Neuronal stem cell (in vitro differentiated cells): Measurements from ENCODE around the gene HRH3.

ENCODE experiments used
- DNase-seq: peaks from one replicate; pipeline ENCODE4 v3.0.0-alpha.2; 2013; ENCODE audit warnings: low spot score
- H2AFZ ChIP-seq: one replicate; pipeline ENCODE4 v1.6.1; 2013; ENCODE audit warnings: mild to moderate bottlenecking, low read length, inconsistent platforms
- H2AK5ac ChIP-seq: 2 replicates; pipeline ENCODE4 v1.6.1; 2013; ENCODE audit warnings: low read depth, mild to moderate bottlenecking, inconsistent platforms, low read length, moderate library complexity, mixed read lengths
- H2BK120ac ChIP-seq: 2 replicates; pipeline ENCODE4 v1.6.1; 2013; ENCODE audit warnings: low read depth, mild to moderate bottlenecking, inconsistent platforms, low read length, moderate library complexity, mixed read lengths
- H2BK12ac ChIP-seq: one replicate; pipeline ENCODE4 v1.6.1; 2013; ENCODE audit warnings: low read length, inconsistent platforms
- H2BK15ac ChIP-seq: 2 replicates; pipeline ENCODE4 v1.6.1; 2013; ENCODE audit warnings: mild to moderate bottlenecking, low read length, inconsistent platforms, mixed read lengths
- H2BK5ac ChIP-seq: one replicate; pipeline ENCODE4 v1.6.1; 2013; ENCODE audit warnings: inconsistent platforms, mild to moderate bottlenecking, low read length, moderate library complexity
- H3K14ac ChIP-seq: one replicate; pipeline ENCODE4 v1.6.1; 2013; ENCODE audit warnings: low read length, inconsistent platforms
- H3K18ac ChIP-seq: 2 replicates; pipeline ENCODE4 v1.6.1; 2013; ENCODE audit warnings: low read length, inconsistent platforms
- H3K23ac ChIP-seq: 2 replicates; pipeline ENCODE4 v1.6.1; 2013; ENCODE audit warnings: low read depth, mild to moderate bottlenecking, mixed read lengths, low read length, inconsistent platforms; ENCODE audit not compliant: poor library complexity
- H3K27ac ChIP-seq: replicated peaks from 3 replicates; pipeline ENCODE4 v1.5.1; 2013; ENCODE audit warnings: low read length, inconsistent platforms
- H3K27me3 ChIP-seq, 3 experiments: 2 replicates each; pipeline ENCODE4 v1.6.1; 2013; ENCODE audit warnings: low read length in 3 of 3, mild to moderate bottlenecking in 2 of 3, inconsistent platforms in 1 of 3, low read depth in 1 of 3, mixed read lengths in 1 of 3, moderate library complexity in 1 of 3; ENCODE audit not compliant: control insufficient read depth in 3 of 3, insufficient read depth in 3 of 3
- H3K36me3 ChIP-seq, 2 donors: replicated peaks in 1 of 2; 2 replicates each; pipeline ENCODE4 v1.6.1; 2013; ENCODE audit warnings: low read length in 2 of 2; ENCODE audit not compliant: control insufficient read depth in 2 of 2, insufficient read depth in 2 of 2
- H3K4ac ChIP-seq: 2 replicates; pipeline ENCODE4 v1.6.1; 2013; ENCODE audit warnings: inconsistent platforms, mild to moderate bottlenecking, low read length, moderate library complexity
- H3K4me1 ChIP-seq, 2 donors: 1 replicate in 1 of 2; 2 replicates in 1 of 2; pipeline ENCODE4 v1.6.1; 2013; ENCODE audit warnings: low read length in 2 of 2, low read depth in 1 of 2; ENCODE audit not compliant: control insufficient read depth in 2 of 2, insufficient read depth in 1 of 2
- H3K4me2 ChIP-seq: one replicate; pipeline ENCODE4 v1.6.1; 2013; ENCODE audit warnings: mild to moderate bottlenecking, low read length, inconsistent platforms; ENCODE audit not compliant: insufficient read depth, poor library complexity, severe bottlenecking
- H3K4me3 ChIP-seq, 2 donors: 2 replicates each; pipeline ENCODE4 v1.5.1; 2013; ENCODE audit warnings: low read length in 2 of 2, mild to moderate bottlenecking in 2 of 2, inconsistent platforms in 1 of 2, moderate library complexity in 1 of 2
- H3K79me1 ChIP-seq: one replicate; pipeline ENCODE4 v1.6.1; 2013; ENCODE audit warnings: low read depth, mild to moderate bottlenecking, inconsistent platforms, low read length, moderate library complexity
- H3K9ac ChIP-seq: one replicate; pipeline ENCODE4 v1.6.1; 2013; ENCODE audit warnings: mild to moderate bottlenecking, low read depth, low read length, inconsistent platforms; ENCODE audit not compliant: poor library complexity
- H3K9me3 ChIP-seq, 2 donors: replicated peaks in 1 of 2; 2 replicates each; pipeline versions ENCODE3 to v1.6.1; 2013; ENCODE audit warnings: low read length in 2 of 2, mild to moderate bottlenecking in 2 of 2, inconsistent platforms in 1 of 2, low read depth in 1 of 2, mixed read lengths in 1 of 2, moderate library complexity in 1 of 2; ENCODE audit not compliant: control insufficient read depth in 2 of 2, insufficient read depth in 1 of 2
- H4K8ac ChIP-seq: one replicate; pipeline ENCODE4 v1.6.1; 2013; ENCODE audit warnings: low read depth, mild to moderate bottlenecking, inconsistent platforms, low read length, moderate library complexity
- H4K91ac ChIP-seq: one replicate; pipeline ENCODE4 v1.6.1; 2013; ENCODE audit warnings: low read length, low read depth, mild to moderate bottlenecking, inconsistent platforms; ENCODE audit not compliant: poor library complexity
- WGBS, 2 donors: extraction: QIAGEN DNeasy Blood & Tissue Kit; methylation state at CpG; one replicate each; pipeline ENCODE4 v1.1.7; 2013; ENCODE audit warnings: missing lambda C conversion rate in 2 of 2, mixed read lengths in 1 of 2; ENCODE audit not compliant: insufficient read length in 2 of 2, insufficient replicate concordance in 1 of 2; ENCODE audit errors: extremely low coverage in 2 of 2; 5-methylcytosine and 5-hydroxymethylcytosine counted together

Gene HRH3

GRCh38 chr20:62196286-62196685 is 23.8 kb downstream of the HRH3 start:
- H2BK15ac ChIP-seq, result no peak overlapping the region
- H2BK12ac ChIP-seq, result no peak overlapping the region
- no peak overlapping the region for H3K18ac ChIP-seq
- H3K4me2 ChIP-seq, result no peak overlapping the region
- H3K4ac ChIP-seq, result no peak overlapping the region
- H2BK5ac ChIP-seq, result no peak overlapping the region
- no peaks in the 10 kb centered on the region for H3K4me1 ChIP-seq
- H3K27me3 ChIP-seq, result no peaks in the 10 kb centered on the region
- peaks cover 26 to 65% of the 10 kb centered on the region in 2 donors for H3K36me3 ChIP-seq
- H3K14ac ChIP-seq, result no peak overlapping the region
- no peak overlapping the region for H4K8ac ChIP-seq
- no peak overlapping the region for H3K23ac ChIP-seq
- H4K91ac ChIP-seq, result no peak overlapping the region
- no peak for DNase-seq
- H2BK120ac ChIP-seq, result no peak overlapping the region
- peaks cover 9% of the 10 kb centered on the region for H3K79me1 ChIP-seq
- H3K9me3 ChIP-seq, result no peaks in the 10 kb centered on the region
- no peak overlapping the region for H2AK5ac ChIP-seq
- H3K4me3 ChIP-seq, result no peak overlapping the region
- H2AFZ ChIP-seq, result no peak overlapping the region
- WGBS, 2 donors, result no CpG with 5 or more reads among the region's 10 CpGs
- H3K27ac ChIP-seq, result no peak overlapping the region
- H3K9ac ChIP-seq, result no peak overlapping the region

GRCh38 chr20:62195736-62196135 is 24.3 kb downstream of the HRH3 start:
- Histone ChIP-seq H3K4me1 (no peaks in the 10 kb centered on the region), H3K14ac (no peak overlapping the region), H3K4me2 (no peak overlapping the region), H3K23ac (no peak overlapping the region), H4K91ac (no peak overlapping the region), H2BK120ac (no peak overlapping the region), H2AK5ac (no peak overlapping the region), H2BK12ac (no peak overlapping the region), H3K18ac (no peak overlapping the region), H3K9ac (no peak overlapping the region), H3K27ac (no peak overlapping the region), H3K79me1 (peaks cover 13% of the 10 kb centered on the region), H4K8ac (no peak overlapping the region), H2BK15ac (no peak overlapping the region), H2BK5ac (no peak overlapping the region), H3K27me3 (no peaks in the 10 kb centered on the region), H3K36me3 (peaks cover 26 to 64% of the 10 kb centered on the region in 2 donors), H3K4ac (no peak overlapping the region), H2AFZ (no peak overlapping the region), H3K9me3 (no peaks in the 10 kb centered on the region), H3K4me3 (no peak overlapping the region)
- DNase-seq, result no peak
- no CpG with 5 or more reads among the region's 10 CpGs for WGBS, 2 donors

GRCh38 chr20:62195075-62195405 is 25.0 kb downstream of the HRH3 start:
- no peak overlapping the region for H3K9ac ChIP-seq
- no peak overlapping the region for H2BK12ac ChIP-seq
- H3K79me1 ChIP-seq, result peaks cover 13% of the 10 kb centered on the region
- H3K4me1 ChIP-seq, result no peaks in the 10 kb centered on the region
- no peak for DNase-seq
- peaks cover 26 to 64% of the 10 kb centered on the region in 2 donors for H3K36me3 ChIP-seq
- H3K14ac ChIP-seq, result no peak overlapping the region
- H3K4me2 ChIP-seq, result no peak overlapping the region
- no peak overlapping the region for H2AFZ ChIP-seq
- H2BK15ac ChIP-seq, result no peak overlapping the region
- H3K9me3 ChIP-seq, result no peaks in the 10 kb centered on the region
- H3K4ac ChIP-seq, result no peak overlapping the region
- H2BK120ac ChIP-seq, result no peak overlapping the region
- H3K27ac ChIP-seq, result no peak overlapping the region
- no peak overlapping the region for H4K8ac ChIP-seq
- H3K23ac ChIP-seq, result no peak overlapping the region
- H3K18ac ChIP-seq, result no peak overlapping the region
- no peak overlapping the region for H2AK5ac ChIP-seq
- no CpG with 5 or more reads among the region's 8 CpGs for WGBS, 2 donors
- H2BK5ac ChIP-seq, result no peak overlapping the region
- no peaks in the 10 kb centered on the region for H3K27me3 ChIP-seq
- no peak overlapping the region for H3K4me3 ChIP-seq
- H4K91ac ChIP-seq, result no peak overlapping the region

GRCh38 chr20:62193079-62194025 is 26.7 kb downstream of the HRH3 start:
- no peak overlapping the region for H2AK5ac ChIP-seq
- H3K4me1 ChIP-seq, result no peaks in the 10 kb centered on the region
- no peak overlapping the region for H2BK120ac ChIP-seq
- no peak overlapping the region for H3K18ac ChIP-seq
- H3K27ac ChIP-seq, result no peak overlapping the region
- no peak overlapping the region for H3K14ac ChIP-seq
- DNase-seq, result no peak
- H3K27me3 ChIP-seq, result no peaks in the 10 kb centered on the region
- H3K4me2 ChIP-seq, result no peak overlapping the region
- no peak overlapping the region for H4K8ac ChIP-seq
- no peak overlapping the region for H2BK5ac ChIP-seq
- no peak overlapping the region for H2BK12ac ChIP-seq
- peaks cover 10% of the 10 kb centered on the region for H3K79me1 ChIP-seq
- no peak overlapping the region for H3K4me3 ChIP-seq
- H2BK15ac ChIP-seq, result no peak overlapping the region
- WGBS, 2 donors, result no CpG with 5 or more reads among the region's 29 CpGs
- H2AFZ ChIP-seq, result no peak overlapping the region
- no peak overlapping the region for H3K9ac ChIP-seq
- no peaks in the 10 kb centered on the region for H3K9me3 ChIP-seq
- H3K23ac ChIP-seq, result no peak overlapping the region
- no peak overlapping the region for H3K4ac ChIP-seq
- no peak overlapping the region for H4K91ac ChIP-seq
- H3K36me3 ChIP-seq, result peaks cover 18 to 62% of the 10 kb centered on the region in 2 donors
